Measurements from ENCODE around the gene FGD6.

DNA sequence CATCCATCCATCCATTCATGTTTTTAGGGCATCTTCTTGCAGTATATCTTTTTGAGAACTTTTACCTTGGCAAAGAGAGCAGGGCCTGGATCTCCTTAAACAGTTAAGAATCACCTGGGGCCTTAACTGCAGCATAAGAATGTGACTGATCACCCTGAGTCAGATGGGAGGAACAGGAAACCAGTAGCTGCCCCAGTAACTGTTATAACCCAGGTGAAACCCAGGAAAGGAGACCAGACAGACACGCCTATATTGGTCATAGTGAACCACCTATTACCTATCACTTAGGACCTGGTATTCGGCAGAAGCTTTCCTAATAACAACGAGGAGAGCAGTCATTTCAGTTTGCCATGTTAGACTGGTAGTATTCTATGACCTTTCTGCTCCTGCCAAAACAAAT is 100.5 kb downstream of the FGD6 start:
- TF ChIP-seq PAX5 (IDR thresholded peaks at IDR 0.05; ENCODE audit: insufficient read depth, low read length, severe bottlenecking): no peak
- no peak for TF ChIP-seq POLR2AphosphoS5 (IDR thresholded peaks at IDR 0.05; ENCODE audit: low read depth, low read length)
- no peak for TF ChIP-seq TAF1 (IDR thresholded peaks at IDR 0.05; ENCODE audit: low read depth, low read length)
- TF ChIP-seq POLR2A (IDR thresholded peaks at IDR 0.05; ENCODE audit: low read depth, low read length): no peak
- no peak for TF ChIP-seq POU2F2 (IDR thresholded peaks at IDR 0.05; ENCODE audit: low read depth, low read length)

Measured in GM12891 (cell line).